ENCODE measurements around the gene RPS6KB2. TPM values are rescaled to one million over a fixed set of nuclear protein-coding genes. Genes with fewer than 3 reads are reported as not detected.

Gene RPS6KB2
- total RNA-seq, 1 experiment from 2014 or later: 58.8 TPM

DNA sequence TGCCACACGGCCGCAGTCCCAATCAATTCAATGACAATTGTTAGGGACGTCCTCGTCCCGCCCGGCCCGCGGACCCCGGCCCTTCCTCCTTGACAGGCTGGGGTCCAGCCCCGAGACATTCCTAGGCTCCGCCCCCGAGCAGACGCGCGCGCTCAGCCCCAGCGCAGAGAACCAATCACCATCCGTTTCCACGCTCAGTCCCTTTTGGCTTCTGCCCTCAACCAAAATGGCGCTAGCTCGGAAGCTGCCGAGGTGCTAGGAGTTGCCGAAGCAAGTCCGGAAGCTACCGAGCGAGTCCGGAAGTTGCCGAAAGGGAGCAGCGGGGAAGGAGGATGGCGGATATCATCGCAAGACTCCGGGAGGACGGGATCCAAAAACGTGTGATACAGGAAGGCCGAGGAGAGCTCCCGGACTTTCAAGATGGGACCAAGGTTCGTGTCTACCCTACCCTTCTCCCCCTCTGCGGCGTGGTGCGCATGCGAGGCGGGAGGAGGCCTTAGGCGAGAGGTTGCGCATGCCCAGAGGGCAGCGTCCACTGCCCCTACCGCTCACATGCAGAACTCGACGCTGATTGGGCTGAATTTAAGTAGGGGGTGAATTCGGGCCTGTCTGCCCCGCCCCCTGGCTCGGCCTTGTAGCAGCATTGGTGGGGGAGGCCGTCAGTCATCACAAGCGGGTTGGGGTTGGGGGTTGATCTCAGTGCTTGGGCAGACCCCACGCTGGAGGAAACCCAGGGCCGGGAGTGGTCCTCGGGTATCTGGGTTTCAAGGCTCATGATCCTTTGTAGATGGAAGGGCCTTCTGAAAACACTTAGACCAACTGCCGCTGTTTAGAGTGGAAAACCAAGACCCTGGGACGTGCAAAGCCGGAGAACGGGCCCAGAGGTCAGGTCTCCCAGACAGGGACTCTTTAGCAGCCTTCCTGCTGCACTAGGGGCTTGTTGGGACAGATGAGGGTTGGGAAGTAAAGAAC lies 54.8 kb downstream of the RPS6KB2 start, which contains the start of gene AIP:
AIP (plus strand) TSS at position 200 of the 972 bp plus-strand sequence; CDS start at position 333, 133 bp downstream.
- no peaks in the 10 kb centered on the region for H3K36me3 ChIP-seq (ENCODE audit: insufficient read depth, low read length, poor library complexity, severe bottlenecking)
- peak within 1 kb of the TSS; percentile 54 for H3K4me3 ChIP-seq (ENCODE audit: low read depth, low read length, poor library complexity, severe bottlenecking)
- ChIA-PET CTCF (no interaction called here), POLR2A (ENCODE audit: low non-redundant PET) (interaction anchor here (0.6 kb wide), 1 partner anchor 53 kb away, joined by 7 read pairs; no protein-coding TSS in a partner anchor)
- TF ChIP-seq CTCF (conservative IDR thresholded peaks at IDR 0.05; ENCODE audit: low read depth, low read length) (no peak), EZH2 (IDR thresholded peaks at IDR 0.05; ENCODE audit: borderline replicate concordance, low read depth, low read length, poor library complexity, severe bottlenecking) (no peak)
- peaks cover 9% of the 10 kb centered on the region for H3K4me1 ChIP-seq (ENCODE audit: insufficient read depth, low read length, poor library complexity, severe bottlenecking)
- peak; percentile 100 for DNase-seq (ENCODE audit: low spot score)
- intact Hi-C loops (cut with micrococcal nuclease; ENCODE audit: unreplicated experiment): no loop called here
- H3K9me3 ChIP-seq (ENCODE audit: low read depth, low read length, poor library complexity, severe bottlenecking): no peaks in the 10 kb centered on the region
- TSS peak; percentile 73 for BruUV-seq (replicated peaks)
- H3K27ac ChIP-seq (ENCODE audit: low read depth, low read length, poor library complexity, severe bottlenecking): peak within 1 kb of the TSS; percentile 76
- H3K27me3 ChIP-seq (replicated peaks; ENCODE audit: insufficient read depth, low read depth, low read length, poor library complexity): no peaks in the 10 kb centered on the region

DNA sequence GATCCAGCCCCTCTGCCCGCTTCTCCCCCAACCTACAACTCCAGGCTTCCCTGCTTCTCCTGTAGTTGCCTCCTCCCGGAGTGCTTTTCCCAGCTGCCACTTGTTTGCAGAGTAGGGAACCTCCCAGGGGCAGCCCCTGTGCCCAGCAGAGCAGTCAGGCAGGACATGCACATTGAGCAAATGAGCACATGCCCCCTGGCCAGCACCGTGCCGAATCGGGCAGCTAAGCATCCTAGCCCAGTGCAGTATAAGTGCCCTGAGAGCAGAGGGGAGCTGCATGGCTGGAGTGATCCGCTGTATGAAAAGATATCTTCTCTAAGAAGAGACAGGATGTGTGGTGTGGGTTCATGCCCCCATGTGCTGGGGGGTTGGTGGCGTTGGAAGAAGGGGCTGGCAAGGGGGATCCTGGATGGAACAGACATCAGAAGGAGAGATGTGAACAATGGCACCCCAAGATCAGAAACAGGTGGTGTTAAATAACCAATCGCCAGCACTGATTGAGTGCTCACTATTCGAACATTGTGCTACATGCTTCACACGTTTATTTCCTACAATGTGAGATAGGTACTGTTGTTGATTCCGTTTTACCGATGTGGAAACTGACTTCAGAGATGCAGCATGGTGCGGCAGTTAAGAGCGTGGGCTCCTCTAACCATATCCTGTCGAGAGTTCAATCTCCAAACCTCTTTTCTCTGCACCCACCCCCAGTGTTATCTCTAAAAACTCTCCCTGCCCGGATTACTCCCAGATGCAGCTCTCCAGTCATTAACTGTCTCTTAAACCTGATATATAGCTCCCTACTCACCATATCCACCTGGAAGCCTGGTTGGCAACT lies 55.8 kb downstream of the RPS6KB2 start:
- Histone ChIP-seq H3K27me3 (replicated peaks; ENCODE audit: insufficient read depth, low read depth, low read length, poor library complexity) (no peaks in the 10 kb centered on the region), H3K36me3 (ENCODE audit: insufficient read depth, low read length, poor library complexity, severe bottlenecking) (peaks cover under 1% of the 10 kb centered on the region), H3K4me3 (ENCODE audit: low read depth, low read length, poor library complexity, severe bottlenecking) (peak overlapping the region; percentile 54), H3K9me3 (ENCODE audit: low read depth, low read length, poor library complexity, severe bottlenecking) (no peaks in the 10 kb centered on the region), H3K27ac (ENCODE audit: low read depth, low read length, poor library complexity, severe bottlenecking) (no peak overlapping the region), H3K4me1 (ENCODE audit: insufficient read depth, low read length, poor library complexity, severe bottlenecking) (peaks cover 9% of the 10 kb centered on the region)
- intact Hi-C loops (cut with micrococcal nuclease; ENCODE audit: unreplicated experiment): no loop called here
- TF ChIP-seq EZH2 (IDR thresholded peaks at IDR 0.05; ENCODE audit: borderline replicate concordance, low read depth, low read length, poor library complexity, severe bottlenecking) (no peak), CTCF (conservative IDR thresholded peaks at IDR 0.05; ENCODE audit: low read depth, low read length) (no peak)
- DNase-seq (ENCODE audit: low spot score): no peak
- no TSS peak for BruUV-seq (replicated peaks)
- CTCF ChIA-PET: no interaction called here
- POLR2A ChIA-PET (ENCODE audit: low non-redundant PET): no interaction called here

GRCh38 chr11:67484847-67485311 lies 56.6 kb downstream of the RPS6KB2 start:
- Histone ChIP-seq H3K4me1 (ENCODE audit: insufficient read depth, low read length, poor library complexity, severe bottlenecking) (peaks cover 9% of the 10 kb centered on the region), H3K4me3 (ENCODE audit: low read depth, low read length, poor library complexity, severe bottlenecking) (no peak overlapping the region), H3K27me3 (replicated peaks; ENCODE audit: insufficient read depth, low read depth, low read length, poor library complexity) (no peaks in the 10 kb centered on the region), H3K9me3 (ENCODE audit: low read depth, low read length, poor library complexity, severe bottlenecking) (no peaks in the 10 kb centered on the region), H3K36me3 (ENCODE audit: insufficient read depth, low read length, poor library complexity, severe bottlenecking) (peaks cover 5% of the 10 kb centered on the region), H3K27ac (ENCODE audit: low read depth, low read length, poor library complexity, severe bottlenecking) (no peak overlapping the region)
- no peak for TF ChIP-seq EZH2 (IDR thresholded peaks at IDR 0.05; ENCODE audit: borderline replicate concordance, low read depth, low read length, poor library complexity, severe bottlenecking)
- no peak for TF ChIP-seq CTCF (conservative IDR thresholded peaks at IDR 0.05; ENCODE audit: low read depth, low read length)
- intact Hi-C loops (cut with micrococcal nuclease; ENCODE audit: unreplicated experiment): no loop called here
- no TSS peak for BruUV-seq (replicated peaks)
- ChIA-PET CTCF (no interaction called here), POLR2A (ENCODE audit: low non-redundant PET) (no interaction called here)
- no peak for DNase-seq (ENCODE audit: low spot score)
